ENCODE results near the gene GDI1. TPM values are rescaled to one million over a fixed set of nuclear protein-coding genes. Genes with fewer than 3 reads are reported as not detected.
A peak's percentile ranks its signal among the peaks of the same experiment; 100 is the strongest.

GDI1 gene
- total and polyA plus RNA-seq, 9 of the 15 experiments (the other 6 are each of a cell fraction or from before 2014, with no cell fraction given): 0.97 to 82.6 (median 37.5) TPM

GRCh38 chrX:154478728-154479622, 42.0 kb downstream of the GDI1 start, which contains the start of gene LAGE3 (continued):
- no peak for TF ChIP-seq RERE (CRISPR knock-in tag; IDR thresholded peaks at IDR 0.05; ENCODE audit: borderline replicate concordance)
- TF ChIP-seq SRSF3 (IDR thresholded peaks at IDR 0.05; ENCODE audit: insufficient read depth, low read length): no peak
- peak in 1 of 2 experiments; percentile 88; a peak in 2 of 4 replicates for TF ChIP-seq TEAD1 (CRISPR knock-in tag; IDR thresholded peaks at IDR 0.05)
- no peak for TF ChIP-seq CHAMP1 (IDR thresholded peaks at IDR 0.05)
- TF ChIP-seq SMARCC2 (IDR thresholded peaks at IDR 0.05; ENCODE audit: low read depth): no peak
- TF ChIP-seq ZNF174 (CRISPR knock-in tag; IDR thresholded peaks at IDR 0.05): no peak
- no peak for TF ChIP-seq NEUROD1 (IDR thresholded peaks at IDR 0.05; ENCODE audit: borderline replicate concordance, low read depth, low read length, partially characterized antibody)
- no peak for TF ChIP-seq ZNF695 (CRISPR knock-in tag; IDR thresholded peaks at IDR 0.05)
- peak; percentile 87 for TF ChIP-seq RNF2 (IDR thresholded peaks at IDR 0.05)
- TF ChIP-seq MYNN (IDR thresholded peaks at IDR 0.05): no peak
- no peak for TF ChIP-seq MYNN (CRISPR knock-in tag; IDR thresholded peaks at IDR 0.05)
- TF ChIP-seq ETV6 (IDR thresholded peaks at IDR 0.05; ENCODE audit: borderline replicate concordance in 1 of 2, low read depth in 2 of 2, low read length in 1 of 2): no peak
- no peak for TF ChIP-seq ETV6 (CRISPR knock-in tag; IDR thresholded peaks at IDR 0.05; ENCODE audit: borderline replicate concordance)
- no peak for TF ChIP-seq MCM2 (IDR thresholded peaks at IDR 0.05; ENCODE audit: low read depth)
- TF ChIP-seq CEBPZ (IDR thresholded peaks at IDR 0.05; ENCODE audit: borderline replicate concordance, low read depth, low read length): no peak
- TF ChIP-seq ZSCAN29 (IDR thresholded peaks at IDR 0.05): no peak
- peak; percentile 98 for TF ChIP-seq E2F3 (CRISPR knock-in tag; IDR thresholded peaks at IDR 0.05)
